SU-DHL-6 (cell line): ENCODE measurements around the gene NBEA.

Experiments
- H2AFZ ChIP-seq: fragments of 200-600 bp; sonication (generic); 2 replicates; pipeline ENCODE4 v1.6.1; 2014; ENCODE audit warnings: low read depth, mild to moderate bottlenecking, moderate library complexity, mixed read lengths, antibody characterized with exemption, low read length; ENCODE audit not compliant: severe bottlenecking
- H3F3A ChIP-seq: fragments of 200-600 bp; shearing (Covaris generic); 2 replicates; pipeline ENCODE4 v1.6.0; 2016; ENCODE audit warnings: antibody characterized with exemption, mild to moderate bottlenecking; ENCODE audit not compliant: insufficient read depth
- H3K27ac ChIP-seq: fragments of 200-600 bp; sonication (generic); 2 replicates; pipeline ENCODE4 v1.5.1; 2016; ENCODE audit warnings: low read depth, mild to moderate bottlenecking, low read length, moderate library complexity, mixed read lengths
- H3K27me3 ChIP-seq: fragments of 200-600 bp; sonication (generic), shearing (Covaris generic); 2 replicates; pipeline ENCODE4 v1.6.0; 2014; ENCODE audit warnings: mild to moderate bottlenecking, low read length
- H3K36me3 ChIP-seq: fragments of 200-600 bp; sonication (generic); 2 replicates; pipeline ENCODE4 v1.6.1; 2014; ENCODE audit warnings: mild to moderate bottlenecking, low read length, mixed read lengths
- H3K4me2 ChIP-seq: fragments of 300-600, 200-600 bp; shearing (Covaris generic), sonication (generic); 2 replicates; pipeline ENCODE4 v1.6.0; 2014; ENCODE audit warnings: low read length, low read depth, mild to moderate bottlenecking; ENCODE audit not compliant: poor library complexity, severe bottlenecking
- H3K4me3 ChIP-seq: fragments of 200-600 bp; sonication (generic); 2 replicates; pipeline ENCODE4 v1.5.1; 2014; ENCODE audit warnings: antibody characterized with exemption, low read length, mild to moderate bottlenecking, mixed read lengths; ENCODE audit not compliant: insufficient read depth, poor library complexity, severe bottlenecking
- H3K79me2 ChIP-seq: fragments of 200-600 bp; sonication (generic); 2 replicates; pipeline ENCODE4 v1.6.1; 2014; ENCODE audit warnings: mild to moderate bottlenecking, low read length, moderate library complexity; ENCODE audit not compliant: insufficient read depth
- H3K9ac ChIP-seq: fragments of 200-600 bp; sonication (generic); 2 replicates; pipeline ENCODE4 v1.7.0; 2014; ENCODE audit warnings: mild to moderate bottlenecking, low read length
- H3K9me2 ChIP-seq: fragments of 200-600 bp; sonication (generic); replicated peaks from 2 replicates; pipeline ENCODE4 v1.6.1; 2014; ENCODE audit warnings: low read length; ENCODE audit not compliant: insufficient read depth
- H3K9me3 ChIP-seq: fragments of 200-600 bp; sonication (generic); 2 replicates; pipeline ENCODE4 v1.6.1; 2014; ENCODE audit warnings: low read length, mixed read lengths; ENCODE audit not compliant: insufficient read depth
- H4K20me1 ChIP-seq: fragments of 200-600 bp; sonication (generic); 2 replicates; pipeline ENCODE4 v1.6.1; 2014; ENCODE audit warnings: low read depth, mild to moderate bottlenecking, antibody characterized with exemption, low read length, moderate library complexity, mixed read lengths
- EZH2phosphoT487 ChIP-seq: fragments of 200-600 bp; sonication (generic), shearing (Covaris generic); conservative IDR thresholded peaks from 2 replicates; pipeline ENCODE4 v1.6.1; 2018; ENCODE audit warnings: mild to moderate bottlenecking, antibody characterized with exemption, low read length, moderate library complexity, mixed read lengths
- TF ChIP-seq, protein P1 (sequence below): fragments of 200-600 bp; sonication (generic); IDR thresholded peaks from one replicate; pipeline ENCODE4 v1.5.1; 2017; ENCODE audit warnings: antibody characterized with exemption, mild to moderate bottlenecking, low read length, moderate library complexity; ENCODE audit not compliant: insufficient read depth, poor library complexity, severe bottlenecking

The NBEA gene

DNA sequence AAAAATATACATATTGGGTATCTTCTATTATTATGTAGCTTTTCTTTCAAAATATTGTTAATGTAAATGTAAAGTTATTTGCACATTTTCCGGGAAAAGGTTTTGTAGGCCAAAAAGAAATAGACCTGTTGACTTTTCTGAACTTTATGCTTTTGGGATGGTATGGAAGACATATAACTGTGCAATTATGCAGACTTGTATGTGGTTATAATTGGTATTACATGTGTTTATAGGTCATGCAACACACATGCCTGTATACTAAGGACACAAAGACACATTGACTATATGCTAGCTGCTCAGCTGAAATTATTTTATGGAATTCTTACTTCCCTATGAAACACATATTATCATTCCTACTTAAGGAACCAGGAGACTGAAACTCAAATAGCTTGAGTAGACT, 2.3 kb upstream of the NBEA start:
- no peak overlapping the region for H3K27ac ChIP-seq
- TF ChIP-seq, protein P1, sequence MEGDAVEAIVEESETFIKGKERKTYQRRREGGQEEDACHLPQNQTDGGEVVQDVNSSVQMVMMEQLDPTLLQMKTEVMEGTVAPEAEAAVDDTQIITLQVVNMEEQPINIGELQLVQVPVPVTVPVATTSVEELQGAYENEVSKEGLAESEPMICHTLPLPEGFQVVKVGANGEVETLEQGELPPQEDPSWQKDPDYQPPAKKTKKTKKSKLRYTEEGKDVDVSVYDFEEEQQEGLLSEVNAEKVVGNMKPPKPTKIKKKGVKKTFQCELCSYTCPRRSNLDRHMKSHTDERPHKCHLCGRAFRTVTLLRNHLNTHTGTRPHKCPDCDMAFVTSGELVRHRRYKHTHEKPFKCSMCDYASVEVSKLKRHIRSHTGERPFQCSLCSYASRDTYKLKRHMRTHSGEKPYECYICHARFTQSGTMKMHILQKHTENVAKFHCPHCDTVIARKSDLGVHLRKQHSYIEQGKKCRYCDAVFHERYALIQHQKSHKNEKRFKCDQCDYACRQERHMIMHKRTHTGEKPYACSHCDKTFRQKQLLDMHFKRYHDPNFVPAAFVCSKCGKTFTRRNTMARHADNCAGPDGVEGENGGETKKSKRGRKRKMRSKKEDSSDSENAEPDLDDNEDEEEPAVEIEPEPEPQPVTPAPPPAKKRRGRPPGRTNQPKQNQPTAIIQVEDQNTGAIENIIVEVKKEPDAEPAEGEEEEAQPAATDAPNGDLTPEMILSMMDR = no peak
- TF ChIP-seq EZH2phosphoT487 = no peak
- 0 out of 2 replicates have a peak, but pooled peaks cover 3% of the 10 kb centered on the region for H4K20me1 ChIP-seq
- H3K27me3 ChIP-seq = no peaks in the 10 kb centered on the region
- H3K9ac ChIP-seq = no peak overlapping the region
- H3K4me3 ChIP-seq = no peak overlapping the region
- H3F3A ChIP-seq = peaks cover 22% of the 10 kb centered on the region
- no peaks in the 10 kb centered on the region for H3K36me3 ChIP-seq
- no peaks in the 10 kb centered on the region for H3K9me2 ChIP-seq
- no peak overlapping the region for H2AFZ ChIP-seq
- H3K9me3 ChIP-seq = no peaks in the 10 kb centered on the region
- no peaks in the 10 kb centered on the region for H3K79me2 ChIP-seq
- H3K4me2 ChIP-seq = no peak overlapping the region

DNA sequence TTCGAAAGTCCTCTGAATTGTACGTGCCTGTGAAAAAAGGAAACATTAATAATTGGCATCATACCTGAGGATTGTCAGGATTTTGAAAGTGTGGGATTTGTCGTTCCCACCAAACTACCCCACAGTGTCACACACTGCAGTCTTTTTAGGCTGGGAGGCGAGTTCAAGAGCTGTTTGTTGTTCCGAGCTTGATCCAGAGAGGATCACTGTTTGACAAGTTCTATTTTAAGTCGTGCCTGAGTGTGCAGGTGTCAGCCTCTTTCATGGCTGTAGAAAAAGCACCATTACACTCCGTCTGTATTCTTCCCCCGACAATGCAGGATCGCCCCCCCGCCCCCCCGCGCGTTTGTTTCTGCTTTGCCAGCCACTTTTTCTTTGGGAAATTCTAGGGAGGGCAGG, 635 bp upstream of the NBEA start:
- H4K20me1 ChIP-seq = 0 out of 2 replicates have a peak, but pooled peaks cover 15% of the 10 kb centered on the region
- peak overlapping the region; percentile 64 for H3K4me2 ChIP-seq
- peak overlapping the region; percentile 80 for H2AFZ ChIP-seq
- H3K79me2 ChIP-seq = no peaks in the 10 kb centered on the region; the same call in 1 of the 2 replicates
- H3K27ac ChIP-seq = no peak overlapping the region
- H3K9me2 ChIP-seq = no peaks in the 10 kb centered on the region
- H3K27me3 ChIP-seq = no peaks in the 10 kb centered on the region
- peaks cover 25% of the 10 kb centered on the region for H3F3A ChIP-seq
- TF ChIP-seq, protein P1 = no peak
- no peak for TF ChIP-seq EZH2phosphoT487
- no peaks in the 10 kb centered on the region for H3K9me3 ChIP-seq
- H3K9ac ChIP-seq = peak overlapping the region; percentile 71; the same call in 1 of the 2 replicates
- no peaks in the 10 kb centered on the region for H3K36me3 ChIP-seq
- H3K4me3 ChIP-seq = peak overlapping the region; percentile 89

DNA sequence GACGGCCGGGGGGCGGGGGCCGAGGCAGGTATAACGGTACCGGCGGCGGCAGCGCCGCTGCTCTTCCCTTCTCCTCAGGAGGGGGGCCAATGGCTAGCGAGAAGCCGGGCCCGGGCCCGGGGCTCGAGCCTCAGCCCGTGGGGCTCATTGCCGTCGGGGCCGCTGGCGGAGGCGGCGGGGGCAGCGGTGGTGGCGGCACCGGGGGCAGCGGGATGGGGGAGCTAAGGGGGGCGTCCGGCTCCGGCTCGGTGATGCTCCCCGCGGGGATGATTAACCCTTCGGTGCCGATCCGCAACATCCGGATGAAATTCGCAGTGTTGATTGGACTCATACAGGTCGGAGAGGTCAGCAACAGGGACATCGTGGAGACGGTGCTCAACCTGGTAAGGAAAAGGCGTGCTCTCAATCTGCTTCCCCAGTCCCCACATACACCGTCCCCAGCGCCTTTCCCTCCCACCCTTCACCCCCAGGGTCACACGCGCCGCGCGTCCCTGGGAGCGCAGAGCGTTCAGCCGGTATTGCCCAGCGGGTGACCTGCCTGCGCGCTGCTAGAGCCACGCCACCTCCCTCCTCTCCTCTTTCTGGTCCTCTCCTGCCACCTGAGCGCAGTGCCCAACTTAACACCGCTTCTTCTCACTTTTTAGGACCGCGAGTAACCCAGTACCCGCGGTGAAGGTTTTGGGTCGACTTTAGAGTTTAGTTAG, 814 bp downstream of the NBEA start:
- no peaks in the 10 kb centered on the region for H3K36me3 ChIP-seq
- H3K27me3 ChIP-seq = no peaks in the 10 kb centered on the region
- peak overlapping the region; percentile 85 for H2AFZ ChIP-seq
- H3K27ac ChIP-seq = 0 out of 2 replicates have a peak overlapping the region, but pooled peaks have one; percentile 28
- H4K20me1 ChIP-seq = 0 out of 2 replicates have a peak, but pooled peaks cover 15% of the 10 kb centered on the region
- H3K9ac ChIP-seq = peak overlapping the region; percentile 71
- no peaks in the 10 kb centered on the region for H3K9me2 ChIP-seq
- H3K4me2 ChIP-seq = peak overlapping the region; percentile 86
- TF ChIP-seq, protein P1 = no peak
- H3K9me3 ChIP-seq = no peaks in the 10 kb centered on the region
- H3K4me3 ChIP-seq = peak overlapping the region; percentile 89
- H3F3A ChIP-seq = peaks cover 25% of the 10 kb centered on the region
- H3K79me2 ChIP-seq = no peaks in the 10 kb centered on the region; the same call in 1 of the 2 replicates
